ENCODE results near the gene MPPED1.

MPPED1 gene

DNA sequence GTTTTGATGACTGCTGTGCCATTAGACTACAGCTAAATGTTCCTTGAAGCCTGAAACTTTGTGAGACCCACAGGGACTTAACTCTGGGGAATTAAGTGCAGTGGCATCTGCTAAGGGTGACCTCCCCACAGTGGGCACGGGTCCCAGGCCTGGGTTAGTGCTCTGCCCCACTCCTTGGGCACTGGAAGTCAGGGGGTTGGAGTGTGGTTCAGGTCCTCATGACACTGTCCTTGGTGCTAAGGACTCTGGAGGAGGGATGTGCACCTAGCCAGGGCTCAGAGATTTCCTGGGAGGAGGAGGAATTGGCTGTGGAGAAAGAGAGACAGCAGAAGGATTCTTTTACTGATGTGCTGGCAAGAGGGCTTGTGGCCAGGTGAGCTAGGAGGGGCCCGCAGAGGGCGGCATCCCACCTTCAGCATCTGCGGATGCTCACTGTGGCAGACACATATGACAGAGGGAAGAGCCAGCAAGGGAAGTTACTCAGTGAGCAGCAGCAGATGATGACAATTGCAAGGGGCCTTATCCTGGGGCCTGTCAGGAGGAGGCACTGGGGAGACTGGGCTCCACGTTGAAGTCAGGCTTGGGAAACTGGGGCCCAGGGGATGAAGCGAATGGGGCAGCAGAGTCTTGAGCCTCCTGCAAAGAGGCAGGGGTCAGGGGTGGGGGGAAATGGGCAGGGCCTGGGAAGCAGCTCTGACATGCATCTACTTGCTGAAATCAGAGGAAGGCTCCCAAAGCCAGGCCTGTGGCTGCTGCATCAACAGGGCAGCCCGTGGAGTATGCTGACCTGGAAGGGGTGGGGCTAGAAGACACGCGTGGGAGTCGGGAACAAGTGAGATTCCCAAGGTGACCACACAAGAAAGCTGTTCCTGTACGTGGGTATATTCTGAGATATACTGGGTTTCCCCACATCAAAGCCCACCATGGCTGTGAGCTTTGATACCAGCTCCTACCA, 144.0 kb downstream of the MPPED1 start:
- H3K4me3 ChIP-seq (ENCODE audit: control insufficient read depth, low read depth, low read length), result no peak overlapping the region
- no peak for DNase-seq (ENCODE audit: low read depth)
- no peak for TF ChIP-seq CTCF (conservative IDR thresholded peaks at IDR 0.05; ENCODE audit: control insufficient read depth, insufficient read depth, low read depth, low read length)

All from fibroblast of mammary gland (primary cell).